ENCODE data around the gene ZNF154.
A peak's percentile ranks its signal among the peaks of the same experiment; 100 is the strongest.

Gene ZNF154

GRCh38 chr19:57672466-57672865 lies 36.5 kb downstream of the ZNF154 start:
- DNase-seq = no peak

GRCh38 chr19:57671124-57671895 lies 37.7 kb downstream of the ZNF154 start:
- peak; percentile 83 for DNase-seq

GRCh38 chr19:57668635-57669034 lies 40.4 kb downstream of the ZNF154 start, which contains the start of gene ZSCAN4:
ZSCAN4 (plus strand) TSS chr19:57668935; CDS start chr19:57676146, 7,211 bp downstream.
- no peak for DNase-seq

GRCh38 chr19:57667228-57667627 lies 41.8 kb downstream of the ZNF154 start:
- DNase-seq = no peak

- peak; percentile 13 for DNase-seq
These were observed 43.7 kb downstream of the ZNF154 start for GRCh38 chr19:57665261-57665806.

- peak; percentile 60 for DNase-seq
These were observed 44.5 kb downstream of the ZNF154 start for GRCh38 chr19:57664269-57665127.

- no peak for DNase-seq
These were observed 52.7 kb downstream of the ZNF154 start for GRCh38 chr19:57656346-57656745.

- DNase-seq = no peak
These were observed 53.6 kb downstream of the ZNF154 start for GRCh38 chr19:57655443-57655842.

GRCh38 chr19:57653689-57654088 lies 55.3 kb downstream of the ZNF154 start:
- no peak for DNase-seq

- DNase-seq = peak; percentile 22
These were observed 57.4 kb downstream of the ZNF154 start for GRCh38 chr19:57651654-57651996.

- DNase-seq = peak; percentile 79
These were observed 60.5 kb downstream of the ZNF154 start for GRCh38 chr19:57648331-57649003.
